ENCODE data around the gene POLN.

The POLN gene

DNA sequence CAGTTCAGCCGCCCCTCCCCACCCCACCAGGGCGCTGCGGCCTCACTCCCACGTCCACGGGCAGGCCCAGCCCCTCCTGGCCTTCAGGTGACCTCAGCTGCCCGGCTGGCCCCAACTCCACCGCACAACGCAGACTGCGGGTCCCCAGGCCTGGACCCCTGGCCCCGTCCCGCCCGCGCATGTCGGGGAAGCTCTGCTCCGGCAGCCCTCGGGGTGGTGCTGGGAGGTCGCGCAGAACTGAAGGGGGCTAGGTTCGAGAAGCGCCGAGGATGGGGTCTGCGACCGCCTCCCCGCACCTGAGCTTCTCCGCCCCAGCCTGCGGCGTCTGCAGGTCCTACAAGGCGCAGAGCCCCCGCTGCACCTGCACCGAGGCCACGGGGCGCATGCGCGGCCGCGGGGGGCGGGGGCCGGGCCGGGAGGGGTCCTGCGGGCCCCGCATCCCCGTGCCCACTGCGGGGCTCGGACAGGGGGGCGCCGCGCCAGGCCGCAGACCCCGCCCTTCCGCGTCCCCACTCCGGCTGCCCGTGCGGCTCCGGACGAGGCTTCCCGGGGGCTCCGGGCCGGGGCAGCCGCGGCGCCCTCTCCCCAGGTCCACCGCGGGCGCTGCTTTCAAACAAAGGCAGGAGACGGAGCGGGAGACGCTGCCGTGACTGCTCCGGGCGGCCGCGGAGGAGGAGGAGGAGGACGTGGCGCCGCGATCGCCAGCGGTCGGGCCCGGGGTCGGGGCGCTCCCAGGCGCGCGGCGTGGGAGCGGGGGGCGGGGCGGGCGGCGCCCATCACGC is 183.5 kb downstream of the POLN start:
- peaks cover 2% of the 10 kb centered on the region for H3K9me3 Mint-ChIP-seq
- H3K27me3 Mint-ChIP-seq (ENCODE audit: low read depth): peaks cover 47% of the 10 kb centered on the region
- no peaks in the 10 kb centered on the region for H3K36me3 Mint-ChIP-seq (ENCODE audit: low read depth)
- TF ChIP-seq, protein P1, sequence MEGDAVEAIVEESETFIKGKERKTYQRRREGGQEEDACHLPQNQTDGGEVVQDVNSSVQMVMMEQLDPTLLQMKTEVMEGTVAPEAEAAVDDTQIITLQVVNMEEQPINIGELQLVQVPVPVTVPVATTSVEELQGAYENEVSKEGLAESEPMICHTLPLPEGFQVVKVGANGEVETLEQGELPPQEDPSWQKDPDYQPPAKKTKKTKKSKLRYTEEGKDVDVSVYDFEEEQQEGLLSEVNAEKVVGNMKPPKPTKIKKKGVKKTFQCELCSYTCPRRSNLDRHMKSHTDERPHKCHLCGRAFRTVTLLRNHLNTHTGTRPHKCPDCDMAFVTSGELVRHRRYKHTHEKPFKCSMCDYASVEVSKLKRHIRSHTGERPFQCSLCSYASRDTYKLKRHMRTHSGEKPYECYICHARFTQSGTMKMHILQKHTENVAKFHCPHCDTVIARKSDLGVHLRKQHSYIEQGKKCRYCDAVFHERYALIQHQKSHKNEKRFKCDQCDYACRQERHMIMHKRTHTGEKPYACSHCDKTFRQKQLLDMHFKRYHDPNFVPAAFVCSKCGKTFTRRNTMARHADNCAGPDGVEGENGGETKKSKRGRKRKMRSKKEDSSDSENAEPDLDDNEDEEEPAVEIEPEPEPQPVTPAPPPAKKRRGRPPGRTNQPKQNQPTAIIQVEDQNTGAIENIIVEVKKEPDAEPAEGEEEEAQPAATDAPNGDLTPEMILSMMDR (IDR thresholded peaks at IDR 0.05; ENCODE audit: unreplicated experiment in 3 of 3): no peak
- H3K4me3 Mint-ChIP-seq: peak overlapping the region in 1 of 3 experiments; percentile 40
- no peak overlapping the region for H3K27ac Mint-ChIP-seq
- H3K4me1 Mint-ChIP-seq: peaks cover 4% of the 10 kb centered on the region

DNA sequence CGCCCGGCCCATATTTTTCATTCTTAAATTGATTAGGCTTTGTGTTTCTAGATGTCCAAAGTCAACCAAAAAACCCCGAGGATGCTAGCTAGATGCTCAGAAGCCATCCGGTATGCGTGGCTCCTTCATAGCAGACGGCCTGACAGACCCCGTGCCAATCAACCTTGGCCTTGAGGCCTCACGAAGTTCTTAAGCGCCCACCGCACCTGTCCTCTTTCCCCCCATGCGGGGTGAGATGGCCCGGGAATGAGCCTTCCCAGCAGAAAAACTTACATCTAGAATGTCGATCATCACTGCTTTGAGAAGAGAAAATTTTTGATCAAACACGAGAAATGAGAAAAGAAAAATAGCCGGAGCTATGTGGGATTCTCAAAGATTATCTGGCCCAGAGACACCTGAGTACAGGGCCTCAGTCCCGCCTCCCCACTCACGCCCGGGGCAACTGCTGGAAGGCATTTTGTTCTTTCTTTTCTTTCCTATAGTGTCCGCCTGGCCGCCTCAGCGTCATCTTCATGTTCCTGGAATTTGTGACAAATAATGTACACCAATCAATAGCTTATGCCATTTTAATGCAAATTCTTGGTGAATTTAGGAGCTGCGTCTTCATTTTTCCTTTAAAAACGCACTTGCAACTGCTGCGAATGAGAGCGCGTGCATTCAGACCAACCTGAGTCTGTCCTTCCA is 184.4 kb downstream of the POLN start:
- Mint-ChIP-seq H3K9me3 (peaks cover 2% of the 10 kb centered on the region), H3K4me1 (peaks cover 4% of the 10 kb centered on the region), H3K27me3 (ENCODE audit: low read depth) (peaks cover 49% of the 10 kb centered on the region), H3K36me3 (ENCODE audit: low read depth) (no peaks in the 10 kb centered on the region), H3K4me3 (peak overlapping the region; percentile 72 to 85 (median 75)), H3K27ac (peak overlapping the region in 2 of 3 experiments; percentile 77 to 78)
- TF ChIP-seq, protein P1 (IDR thresholded peaks at IDR 0.05; ENCODE audit: unreplicated experiment in 3 of 3): no peak

DNA sequence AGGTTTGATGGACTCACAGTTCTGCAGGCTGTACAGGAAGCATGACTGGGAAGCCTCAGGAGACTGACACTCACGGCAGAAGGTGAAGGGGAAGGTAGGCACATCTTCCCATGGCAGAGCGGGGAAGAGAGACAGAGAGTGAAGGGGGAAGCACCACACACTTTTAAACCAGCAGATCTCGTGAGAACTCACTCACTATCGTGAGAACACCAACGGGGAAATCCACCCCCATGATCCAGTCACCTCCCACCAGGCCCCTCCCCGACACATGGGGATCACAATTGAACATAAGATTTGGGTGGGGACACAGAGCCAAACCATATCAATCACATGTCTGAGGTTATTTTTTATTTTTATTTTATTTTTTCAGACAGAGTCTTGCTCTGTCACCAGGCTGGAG is 187.7 kb downstream of the POLN start:
- H3K4me1 Mint-ChIP-seq: peaks cover 4% of the 10 kb centered on the region
- peaks cover 57% of the 10 kb centered on the region for H3K27me3 Mint-ChIP-seq (ENCODE audit: low read depth)
- no peaks in the 10 kb centered on the region for H3K36me3 Mint-ChIP-seq (ENCODE audit: low read depth)
- TF ChIP-seq, protein P1 (IDR thresholded peaks at IDR 0.05; ENCODE audit: unreplicated experiment in 3 of 3): no peak
- H3K9me3 Mint-ChIP-seq: peaks cover 2% of the 10 kb centered on the region
- no peak overlapping the region for H3K27ac Mint-ChIP-seq
- H3K4me3 Mint-ChIP-seq: peak overlapping the region in 2 of 3 experiments; percentile 44 to 59

DNA sequence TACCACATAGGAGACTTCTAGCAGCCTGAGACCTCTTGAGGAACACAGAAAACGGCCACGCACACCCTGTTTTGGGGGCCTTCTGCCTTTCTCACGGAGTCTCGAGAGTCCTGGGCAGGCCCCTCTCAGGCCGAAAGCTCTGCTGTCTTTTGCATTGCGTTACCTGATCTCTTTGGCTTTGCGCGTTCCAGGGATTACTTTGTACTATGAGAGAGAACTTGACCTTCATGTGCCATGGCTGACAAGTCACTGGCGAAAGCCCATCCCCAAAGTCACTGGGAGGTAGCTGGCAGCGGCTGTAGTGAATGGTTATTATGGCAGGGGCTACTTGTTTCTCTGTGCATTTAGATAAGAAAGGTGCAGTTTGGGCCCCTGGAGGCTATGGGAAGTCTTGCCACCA is 190.8 kb downstream of the POLN start:
- no peaks in the 10 kb centered on the region for H3K4me1 Mint-ChIP-seq
- peaks cover 38% of the 10 kb centered on the region for H3K27me3 Mint-ChIP-seq (ENCODE audit: low read depth)
- peaks cover 2% of the 10 kb centered on the region for H3K9me3 Mint-ChIP-seq
- H3K4me3 Mint-ChIP-seq: no peak overlapping the region
- TF ChIP-seq, protein P1 (IDR thresholded peaks at IDR 0.05; ENCODE audit: unreplicated experiment in 3 of 3): no peak
- no peak overlapping the region for H3K27ac Mint-ChIP-seq
- H3K36me3 Mint-ChIP-seq (ENCODE audit: low read depth): no peaks in the 10 kb centered on the region

DNA sequence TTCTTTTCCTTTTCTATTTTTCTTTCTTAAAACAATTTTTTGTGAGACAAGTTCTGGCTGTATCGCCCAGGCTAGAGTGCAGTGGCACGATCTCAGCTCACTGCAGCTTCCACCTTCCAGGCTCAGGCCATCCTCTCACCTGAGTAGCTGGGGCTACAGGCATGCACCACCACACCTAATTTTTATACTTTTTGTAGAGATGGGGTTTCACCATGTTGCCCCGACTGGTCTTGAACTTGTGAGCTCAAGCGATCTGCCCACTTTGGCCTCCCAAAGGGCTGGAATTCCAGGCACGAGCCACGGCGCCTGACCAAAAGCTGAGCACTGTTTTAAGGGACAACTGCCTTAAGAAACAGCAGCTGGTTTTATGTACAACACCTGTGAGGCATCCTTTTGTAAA is 192.1 kb downstream of the POLN start:
- no peak overlapping the region for H3K4me3 Mint-ChIP-seq
- H3K9me3 Mint-ChIP-seq: peaks cover 2% of the 10 kb centered on the region
- H3K36me3 Mint-ChIP-seq (ENCODE audit: low read depth): no peaks in the 10 kb centered on the region
- H3K4me1 Mint-ChIP-seq: no peaks in the 10 kb centered on the region
- H3K27me3 Mint-ChIP-seq (ENCODE audit: low read depth): peaks cover 35% of the 10 kb centered on the region
- H3K27ac Mint-ChIP-seq: no peak overlapping the region
- TF ChIP-seq, protein P1 (IDR thresholded peaks at IDR 0.05; ENCODE audit: unreplicated experiment in 3 of 3): no peak

All from nephron (organoid).